Measurements from ENCODE around the gene ZBTB2.

DNA sequence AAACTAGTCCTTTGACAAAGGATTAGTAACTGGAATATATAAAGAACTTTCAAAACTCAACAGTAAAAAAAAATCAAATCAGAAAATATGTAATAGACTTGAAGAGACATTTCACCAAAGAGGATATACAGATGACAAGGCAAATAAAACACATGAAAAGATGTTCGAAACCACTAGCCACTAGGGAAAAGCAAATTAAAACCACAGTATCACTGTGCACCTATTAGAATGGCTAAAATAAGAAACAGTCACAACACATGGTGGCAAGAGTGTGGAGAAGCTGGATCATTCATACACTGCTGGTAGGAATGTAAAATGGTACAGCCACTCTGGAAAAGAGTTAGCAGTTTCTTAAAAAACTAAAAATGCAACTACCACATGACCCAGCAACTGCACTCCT lies 14.9 kb downstream of the ZBTB2 start:
- TF ChIP-seq, protein P1, sequence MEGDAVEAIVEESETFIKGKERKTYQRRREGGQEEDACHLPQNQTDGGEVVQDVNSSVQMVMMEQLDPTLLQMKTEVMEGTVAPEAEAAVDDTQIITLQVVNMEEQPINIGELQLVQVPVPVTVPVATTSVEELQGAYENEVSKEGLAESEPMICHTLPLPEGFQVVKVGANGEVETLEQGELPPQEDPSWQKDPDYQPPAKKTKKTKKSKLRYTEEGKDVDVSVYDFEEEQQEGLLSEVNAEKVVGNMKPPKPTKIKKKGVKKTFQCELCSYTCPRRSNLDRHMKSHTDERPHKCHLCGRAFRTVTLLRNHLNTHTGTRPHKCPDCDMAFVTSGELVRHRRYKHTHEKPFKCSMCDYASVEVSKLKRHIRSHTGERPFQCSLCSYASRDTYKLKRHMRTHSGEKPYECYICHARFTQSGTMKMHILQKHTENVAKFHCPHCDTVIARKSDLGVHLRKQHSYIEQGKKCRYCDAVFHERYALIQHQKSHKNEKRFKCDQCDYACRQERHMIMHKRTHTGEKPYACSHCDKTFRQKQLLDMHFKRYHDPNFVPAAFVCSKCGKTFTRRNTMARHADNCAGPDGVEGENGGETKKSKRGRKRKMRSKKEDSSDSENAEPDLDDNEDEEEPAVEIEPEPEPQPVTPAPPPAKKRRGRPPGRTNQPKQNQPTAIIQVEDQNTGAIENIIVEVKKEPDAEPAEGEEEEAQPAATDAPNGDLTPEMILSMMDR (IDR thresholded peaks at IDR 0.05; ENCODE audit: poor library complexity), result no peak
- TF ChIP-seq EZH2 (IDR thresholded peaks at IDR 0.05; ENCODE audit: borderline replicate concordance) (no peak), EZH2phosphoT487 (IDR thresholded peaks at IDR 0.05; ENCODE audit: low read depth, severe bottlenecking, unreplicated experiment) (no peak)

Data from hepatocyte (in vitro differentiated cells).